Heart left ventricle (tissue), 13 donors: ENCODE data around the gene CCSER1.

ENCODE experiments used
- POLR2A ChIP-seq, 2 donors: fragments of 450-650 bp; IDR thresholded peaks; one replicate each; pipeline ENCODE4 v1.6.1; 2017; ENCODE audit warnings: antibody characterized with exemption in 2 of 2, mild to moderate bottlenecking in 2 of 2, moderate library complexity in 2 of 2
- TF ChIP-seq, protein P1 (sequence below), 12 donors: fragments of 200-600 bp; sonication (generic) in 4 of 12; IDR thresholded peaks; one replicate each; pipeline versions ENCODE4 v1.5.0 to v1.8.0; 2018 to 2022; ENCODE audit warnings: antibody characterized with exemption in 12 of 12, mild to moderate bottlenecking in 5 of 12
- donor health status: ischemic (EF 13 %, LVEDD 7.1; RV severe dilation, severe dysfunction).
- donor health status: DM: no; HTN: yes; CAD: no.
- donor health status: DM: no; HTN: no; CAD: no.
- donor health status: ischemic (EF 25% LVEDD 6.9; RV normal size, moderate dysfunction).
- donor health status: ischemic (EF 25% LVEDD 5.7; RV mildly dilated, moderate dysfunction).
- donor health status: ischemic (EF 35%, LVEDD 5.7; RV mildly dilated, moderate dysfunction).
- donor health status: nonischemic (EF 11% LVEDD 7.7; RV severe dilation, severe dysfunction).
- donor health status: DM: yes; HTN: yes; CAD: no.
- donor health status: PGD.
- donor health status: ischemic (EF 29% LVEDD 5.4; RV normal size, mild dysfunction).
- donor health status: nonischemic (EF 23%, LVEDD 6.1; RV moderate dilation, normal function).

GRCh38 chr4:90536408-90536807 is 409.2 kb downstream of the CCSER1 start:
- TF ChIP-seq, protein P1, sequence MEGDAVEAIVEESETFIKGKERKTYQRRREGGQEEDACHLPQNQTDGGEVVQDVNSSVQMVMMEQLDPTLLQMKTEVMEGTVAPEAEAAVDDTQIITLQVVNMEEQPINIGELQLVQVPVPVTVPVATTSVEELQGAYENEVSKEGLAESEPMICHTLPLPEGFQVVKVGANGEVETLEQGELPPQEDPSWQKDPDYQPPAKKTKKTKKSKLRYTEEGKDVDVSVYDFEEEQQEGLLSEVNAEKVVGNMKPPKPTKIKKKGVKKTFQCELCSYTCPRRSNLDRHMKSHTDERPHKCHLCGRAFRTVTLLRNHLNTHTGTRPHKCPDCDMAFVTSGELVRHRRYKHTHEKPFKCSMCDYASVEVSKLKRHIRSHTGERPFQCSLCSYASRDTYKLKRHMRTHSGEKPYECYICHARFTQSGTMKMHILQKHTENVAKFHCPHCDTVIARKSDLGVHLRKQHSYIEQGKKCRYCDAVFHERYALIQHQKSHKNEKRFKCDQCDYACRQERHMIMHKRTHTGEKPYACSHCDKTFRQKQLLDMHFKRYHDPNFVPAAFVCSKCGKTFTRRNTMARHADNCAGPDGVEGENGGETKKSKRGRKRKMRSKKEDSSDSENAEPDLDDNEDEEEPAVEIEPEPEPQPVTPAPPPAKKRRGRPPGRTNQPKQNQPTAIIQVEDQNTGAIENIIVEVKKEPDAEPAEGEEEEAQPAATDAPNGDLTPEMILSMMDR (IDR thresholded peaks at IDR 0.05) = no peak
- TF ChIP-seq POLR2A (IDR thresholded peaks at IDR 0.05) = no peak
